GM11168 (cell line): ENCODE data around the gene KIAA0319L.
"Not testable (repeated sequence)": the region's sequence is repeated elsewhere in the genome, so short reads cannot be mapped to it uniquely, and the experiment has no call there.

Source experiments
- in situ Hi-C: fragments of 300-500 bp; cut with MboI; formaldehyde crosslinking; loops from one replicate; pipeline ENCODE4 v1.12.0; 2022; ENCODE audit warnings: low sequenced_read_pairs; ENCODE audit not compliant: unreplicated experiment

KIAA0319L gene

GRCh38 chr1:35557118-35557610, at the start of gene KIAA0319L:
TSS of gene KIAA0319L (minus strand) at chr1:35557403. CDS start at chr1:35554491, 2,912 bp downstream.
- in situ Hi-C loops: no loop called here

GRCh38 chr1:35605867-35606182, 48.6 kb upstream of the KIAA0319L start:
- in situ Hi-C loops: no loop called here

DNA sequence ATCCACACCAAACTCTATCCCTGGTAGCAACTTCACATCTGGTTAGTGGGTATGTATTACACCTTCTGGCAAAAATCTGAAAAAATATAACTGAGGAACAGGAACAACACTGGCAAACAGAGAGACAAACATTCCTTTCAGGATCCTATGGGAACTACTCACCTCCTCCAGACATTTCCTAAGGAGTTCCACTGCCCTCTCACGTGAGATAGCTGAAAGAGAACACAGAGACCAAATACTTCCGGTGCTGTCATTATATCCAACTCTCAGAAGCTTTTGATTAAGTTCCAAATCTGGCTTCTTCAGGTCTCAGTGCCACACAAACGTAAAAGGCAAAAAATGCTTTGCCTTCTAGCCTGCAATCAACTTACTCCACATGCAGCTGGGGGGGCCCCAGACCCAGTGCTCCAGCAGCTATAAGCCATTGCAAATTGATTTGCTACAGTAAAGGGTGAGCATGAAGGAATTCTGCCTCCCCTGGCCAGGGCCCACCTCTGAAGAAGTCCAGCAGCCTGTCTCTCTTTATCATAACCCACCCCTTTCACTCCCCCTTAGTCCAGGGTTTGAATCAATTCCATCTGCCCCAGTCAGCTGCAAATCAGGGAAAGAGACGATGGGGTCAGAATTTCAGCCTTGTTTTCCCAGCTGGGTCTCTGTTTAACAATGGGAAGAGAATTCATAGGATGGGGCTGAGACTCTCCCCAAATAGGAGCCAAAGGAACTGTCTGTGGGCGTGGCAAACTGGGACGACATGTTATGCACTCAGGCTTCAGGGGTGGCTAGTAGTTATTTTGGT, 48.1 kb upstream of the KIAA0319L start:
- in situ Hi-C loops: no loop called here

DNA sequence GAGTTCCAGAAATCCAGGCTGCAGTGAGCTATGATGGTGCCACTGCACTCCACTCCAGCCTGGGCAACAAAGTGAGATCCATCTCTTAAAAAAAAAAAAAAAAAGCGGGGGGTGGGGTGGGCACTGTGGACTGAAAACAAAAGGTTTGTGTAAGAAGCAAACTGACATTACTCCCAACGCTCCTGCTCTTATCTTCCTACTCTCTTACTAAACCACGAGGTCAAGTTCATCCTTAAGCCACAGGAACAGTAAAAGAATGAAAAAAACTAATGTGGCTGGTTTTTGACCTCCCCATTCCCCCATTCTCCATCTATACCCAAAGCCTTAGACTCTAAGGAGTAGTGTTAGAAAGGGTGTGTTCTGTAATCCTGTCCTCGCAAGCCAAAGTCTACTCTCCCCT, 46.7 kb upstream of the KIAA0319L start:
- in situ Hi-C loops: no loop called here

DNA sequence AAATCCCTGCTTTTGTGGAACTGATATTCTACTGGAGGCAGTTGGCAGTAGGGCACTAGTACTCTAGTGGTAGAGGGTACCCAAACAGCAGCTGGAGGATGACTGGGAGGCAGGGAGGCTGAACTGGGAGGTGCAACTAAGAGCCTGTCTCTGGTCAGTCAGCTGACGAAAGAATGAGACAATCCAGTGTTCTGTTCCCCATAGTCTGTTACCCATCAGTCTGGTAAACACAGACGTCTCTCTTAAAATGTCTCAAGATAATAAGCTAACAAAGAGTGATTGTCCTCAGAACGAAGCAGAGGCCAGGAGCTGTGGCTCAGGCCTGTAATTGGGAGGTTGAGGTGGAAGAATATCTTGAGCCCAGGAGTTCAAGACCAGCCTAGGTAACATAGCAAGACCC, 46.3 kb upstream of the KIAA0319L start:
- in situ Hi-C loops: no loop called here

- in situ Hi-C loops: no loop called here
These were observed 43.4 kb upstream of the KIAA0319L start for GRCh38 chr1:35600593-35600992.

- in situ Hi-C loops: no loop called here
These were observed 42.2 kb upstream of the KIAA0319L start for GRCh38 chr1:35599411-35599810.

DNA sequence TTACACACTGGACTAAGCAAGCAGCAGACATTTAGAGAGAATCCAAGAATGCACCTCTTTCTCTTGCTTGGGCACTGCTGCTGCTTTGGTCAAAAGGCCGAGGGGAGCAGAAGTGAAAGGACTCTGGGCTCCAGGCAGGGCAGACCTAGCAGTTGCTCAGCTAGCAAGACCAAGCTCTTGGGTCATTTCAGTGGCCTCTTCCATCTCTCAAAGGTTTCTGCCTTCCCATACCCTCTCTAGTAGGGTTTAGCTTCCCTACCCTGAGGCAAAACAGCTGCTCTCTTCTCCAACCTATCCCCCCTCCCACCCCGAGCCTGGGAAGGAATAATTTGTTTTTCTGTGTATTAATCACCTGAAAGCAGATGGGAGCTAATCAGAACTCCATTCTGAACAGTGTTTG, 41.7 kb upstream of the KIAA0319L start:
- in situ Hi-C loops: no loop called here

DNA sequence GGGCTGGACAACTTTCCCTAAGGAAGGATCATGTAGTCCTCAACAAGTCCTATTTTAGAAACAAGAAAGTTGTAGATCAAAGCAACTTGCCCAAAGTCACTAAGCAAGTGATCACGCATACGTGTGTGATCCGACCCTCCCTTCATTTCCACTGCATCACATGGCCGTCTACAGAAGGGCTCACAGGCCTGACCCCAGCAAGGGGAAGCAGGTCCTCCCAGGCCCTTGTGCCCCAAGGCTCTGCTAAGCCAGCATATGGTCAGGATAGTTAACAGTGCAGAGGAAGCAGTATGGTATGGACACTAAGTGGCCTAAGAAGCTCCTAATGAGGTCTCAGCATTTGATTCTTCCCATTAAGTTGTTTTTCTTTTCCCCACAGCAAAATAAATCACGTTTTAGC, 40.7 kb upstream of the KIAA0319L start:
- in situ Hi-C loops: no loop called here

DNA sequence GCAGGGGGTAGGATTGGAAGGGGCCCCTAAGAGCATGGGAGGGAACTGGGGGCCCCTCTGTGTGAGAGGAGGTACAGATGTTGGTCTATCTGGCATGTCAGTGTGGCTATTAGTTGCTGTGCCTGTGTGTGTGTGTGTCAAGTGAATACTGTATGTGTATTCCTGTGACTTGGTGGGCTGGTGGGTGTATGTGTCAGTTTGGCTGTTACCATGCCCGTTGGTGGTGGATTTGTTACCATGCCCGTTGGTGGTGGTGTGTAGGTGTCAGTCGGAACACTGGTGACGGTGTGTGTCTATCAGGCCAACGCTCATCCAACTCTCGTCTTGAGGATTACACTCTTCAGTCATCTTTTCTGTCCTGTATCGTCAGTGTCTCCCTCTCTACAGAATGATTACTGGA, 38.5 kb upstream of the KIAA0319L start:
- in situ Hi-C loops: no loop called here

GRCh38 chr1:35594005-35594760, 37.0 kb upstream of the KIAA0319L start:
- in situ Hi-C loops: no loop called here

- in situ Hi-C loops: no loop called here
These were observed 36.0 kb upstream of the KIAA0319L start for GRCh38 chr1:35592991-35593769.

GRCh38 chr1:35591211-35591610, 34.0 kb upstream of the KIAA0319L start:
- in situ Hi-C loops: no loop called here

GRCh38 chr1:35590476-35591040, 33.4 kb upstream of the KIAA0319L start:
- in situ Hi-C loops: no loop called here

DNA sequence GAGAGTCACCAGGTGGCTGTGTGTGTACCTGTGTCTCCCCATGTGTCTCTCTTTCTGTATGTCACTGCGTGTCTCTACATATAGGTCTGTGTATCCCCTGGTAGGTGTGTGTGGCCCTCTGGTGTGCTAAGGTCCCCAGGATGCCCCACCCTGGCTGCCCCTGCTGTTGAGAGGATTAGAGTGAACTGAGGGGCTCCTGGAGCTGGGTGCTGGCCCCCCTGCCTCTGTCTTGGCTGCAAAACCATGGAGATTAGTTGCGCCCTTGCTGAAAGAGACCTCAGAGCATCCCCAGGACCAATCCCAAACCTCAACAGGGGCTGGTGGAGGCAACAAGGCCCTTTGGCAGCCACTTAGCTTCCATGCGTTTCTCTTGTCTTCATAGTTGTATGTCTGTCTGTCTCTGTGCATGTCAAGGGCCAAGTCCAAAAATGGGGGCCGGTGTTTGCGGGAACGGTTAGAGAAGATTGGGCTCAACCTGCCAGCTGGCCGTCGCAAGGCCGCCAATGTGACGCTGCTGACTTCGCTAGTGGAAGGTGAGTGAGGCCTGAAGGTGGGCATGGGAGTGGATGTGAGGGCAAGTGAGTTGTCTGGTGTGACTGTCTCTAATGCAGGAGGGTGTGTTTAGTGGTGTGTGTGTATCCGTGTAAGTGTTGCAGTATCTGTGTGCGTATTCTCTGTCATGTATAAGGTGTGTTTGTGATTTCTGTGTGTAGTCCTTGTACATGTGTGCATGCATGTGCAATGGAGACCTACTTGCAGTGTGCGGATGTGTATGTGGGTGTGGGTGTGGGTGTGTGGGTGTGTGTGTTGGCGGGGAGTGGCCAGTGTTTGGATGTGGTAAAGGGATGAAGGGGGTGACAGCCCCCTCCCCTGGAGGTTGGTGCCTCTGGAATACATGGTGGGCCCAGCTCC, 32.6 kb upstream of the KIAA0319L start:
- in situ Hi-C loops: no loop called here

- in situ Hi-C loops: no loop called here
These were observed 31.2 kb upstream of the KIAA0319L start for GRCh38 chr1:35588197-35588910.

- in situ Hi-C loops: no loop called here
These were observed 30.5 kb upstream of the KIAA0319L start for GRCh38 chr1:35587736-35588135.

DNA sequence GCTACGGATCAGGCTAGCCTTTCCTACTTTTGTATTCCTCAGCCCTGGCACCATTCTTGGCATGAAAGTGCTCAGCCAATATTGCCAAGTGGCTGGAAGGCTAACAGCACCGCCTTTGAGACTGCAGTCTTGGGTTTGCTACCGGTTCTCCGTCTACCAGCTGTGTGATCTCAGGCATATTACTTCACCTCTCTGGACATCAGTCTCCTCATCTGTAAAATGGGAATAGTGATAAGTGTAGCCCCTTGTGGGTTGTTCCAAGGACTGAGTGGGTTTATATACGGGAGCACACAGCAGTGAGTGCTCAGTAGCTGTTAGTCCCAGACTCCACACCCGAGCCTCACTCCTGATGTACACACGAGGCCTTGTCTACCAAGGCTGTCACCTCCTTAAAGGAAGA, 29.6 kb upstream of the KIAA0319L start:
- in situ Hi-C loops: no loop called here

DNA sequence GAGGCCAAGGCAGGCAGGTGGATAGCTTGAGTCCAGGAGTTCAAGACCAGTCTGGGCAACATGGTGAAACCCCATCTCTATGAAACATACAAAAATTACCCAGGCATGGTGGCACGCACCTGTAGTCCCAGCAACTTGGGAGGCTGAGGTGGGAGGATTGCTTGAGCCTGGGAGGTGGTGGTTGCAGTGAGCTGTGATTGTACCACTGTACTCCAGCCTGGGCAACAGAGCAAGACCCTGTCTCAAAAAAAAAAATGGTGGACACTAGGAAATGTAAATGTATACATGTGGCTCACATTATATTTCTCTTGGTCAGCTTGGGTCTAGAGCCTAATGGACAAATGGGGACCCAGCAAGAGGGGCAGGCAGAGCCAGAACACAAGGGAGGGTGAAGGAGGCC, 28.6 kb upstream of the KIAA0319L start:
- in situ Hi-C loops: not testable (repeated sequence)
